Measurements from ENCODE around the gene ROMO1. TPM values are rescaled to one million over a fixed set of nuclear protein-coding genes. Genes with fewer than 3 reads are reported as not detected.
A peak's percentile ranks its signal among the peaks of the same experiment; 100 is the strongest.
"Not testable (repeated sequence)": the region's sequence is repeated elsewhere in the genome, so short reads cannot be mapped to it uniquely, and the experiment has no call there.

ROMO1 gene
- total RNA-seq, 1 donor, result 124 TPM

DNA sequence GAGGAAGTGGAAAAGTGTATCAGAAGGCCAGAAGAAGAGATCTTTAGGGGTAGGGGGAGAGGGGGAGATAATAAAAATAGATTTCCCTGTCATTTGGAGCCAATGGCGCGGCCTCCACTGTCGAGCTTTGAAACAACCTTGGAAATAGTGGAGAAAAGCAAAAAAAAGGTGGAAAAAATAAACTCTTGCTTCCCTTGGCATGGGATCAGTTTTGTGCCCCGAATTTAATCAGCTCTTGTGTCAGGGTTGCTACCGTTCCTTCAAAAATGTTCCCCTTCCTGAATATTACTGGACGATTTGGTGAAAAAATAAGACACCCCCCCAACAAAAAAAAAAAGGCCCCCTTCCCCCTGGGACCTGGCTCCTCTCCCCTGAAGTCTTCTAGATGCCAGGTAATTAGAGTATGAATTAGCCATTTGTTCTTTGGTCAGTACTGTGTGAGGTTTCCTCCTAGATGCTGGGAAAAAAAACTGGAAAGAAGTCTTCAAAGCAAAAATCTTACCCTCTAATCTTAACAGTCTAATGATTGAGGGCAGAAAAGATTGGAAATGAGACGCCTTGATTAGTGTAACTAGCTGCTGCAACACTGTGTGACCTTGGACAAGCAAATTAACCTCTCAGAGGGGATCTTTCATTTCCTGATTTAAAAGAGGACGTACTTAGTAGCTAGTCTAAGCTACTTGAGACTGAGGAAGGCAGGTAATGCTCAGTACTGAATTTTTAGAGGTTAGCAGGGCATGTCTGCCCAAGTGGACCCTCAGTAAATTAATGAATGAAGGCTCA, 43.7 kb downstream of the ROMO1 start:
- Histone ChIP-seq H3K9me3 (ENCODE audit: low read depth, low read length) (no peaks in the 10 kb centered on the region), H3K4me2 (ENCODE audit: insufficient read depth, low read length) (peak overlapping the region; percentile 94), H2AFZ (ENCODE audit: low read length) (peak overlapping the region; percentile 18), H4K20me1 (ENCODE audit: insufficient read depth, low read length) (peaks cover 26% of the 10 kb centered on the region), H3K4me3 (ENCODE audit: insufficient read depth, low read length) (peak overlapping the region; percentile 77), H3K27ac (ENCODE audit: low read depth, low read length) (peak overlapping the region; percentile 99), H3K4me1 (ENCODE audit: insufficient read depth, low read length) (peaks cover 36% of the 10 kb centered on the region), H3K79me2 (ENCODE audit: insufficient read depth, low read length) (peaks cover 50% of the 10 kb centered on the region), H3K27me3 (ENCODE audit: insufficient read depth, low read length) (no peaks in the 10 kb centered on the region), H3K36me3 (ENCODE audit: insufficient read depth, low read length) (peaks cover 28% of the 10 kb centered on the region)
- DNase-seq (ENCODE audit: insufficient read length, low spot score, missing footprints), result no peak
- TF ChIP-seq, protein P1, sequence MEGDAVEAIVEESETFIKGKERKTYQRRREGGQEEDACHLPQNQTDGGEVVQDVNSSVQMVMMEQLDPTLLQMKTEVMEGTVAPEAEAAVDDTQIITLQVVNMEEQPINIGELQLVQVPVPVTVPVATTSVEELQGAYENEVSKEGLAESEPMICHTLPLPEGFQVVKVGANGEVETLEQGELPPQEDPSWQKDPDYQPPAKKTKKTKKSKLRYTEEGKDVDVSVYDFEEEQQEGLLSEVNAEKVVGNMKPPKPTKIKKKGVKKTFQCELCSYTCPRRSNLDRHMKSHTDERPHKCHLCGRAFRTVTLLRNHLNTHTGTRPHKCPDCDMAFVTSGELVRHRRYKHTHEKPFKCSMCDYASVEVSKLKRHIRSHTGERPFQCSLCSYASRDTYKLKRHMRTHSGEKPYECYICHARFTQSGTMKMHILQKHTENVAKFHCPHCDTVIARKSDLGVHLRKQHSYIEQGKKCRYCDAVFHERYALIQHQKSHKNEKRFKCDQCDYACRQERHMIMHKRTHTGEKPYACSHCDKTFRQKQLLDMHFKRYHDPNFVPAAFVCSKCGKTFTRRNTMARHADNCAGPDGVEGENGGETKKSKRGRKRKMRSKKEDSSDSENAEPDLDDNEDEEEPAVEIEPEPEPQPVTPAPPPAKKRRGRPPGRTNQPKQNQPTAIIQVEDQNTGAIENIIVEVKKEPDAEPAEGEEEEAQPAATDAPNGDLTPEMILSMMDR (IDR thresholded peaks at IDR 0.05; ENCODE audit: extremely low read depth, low read depth, low read length), result no peak

DNA sequence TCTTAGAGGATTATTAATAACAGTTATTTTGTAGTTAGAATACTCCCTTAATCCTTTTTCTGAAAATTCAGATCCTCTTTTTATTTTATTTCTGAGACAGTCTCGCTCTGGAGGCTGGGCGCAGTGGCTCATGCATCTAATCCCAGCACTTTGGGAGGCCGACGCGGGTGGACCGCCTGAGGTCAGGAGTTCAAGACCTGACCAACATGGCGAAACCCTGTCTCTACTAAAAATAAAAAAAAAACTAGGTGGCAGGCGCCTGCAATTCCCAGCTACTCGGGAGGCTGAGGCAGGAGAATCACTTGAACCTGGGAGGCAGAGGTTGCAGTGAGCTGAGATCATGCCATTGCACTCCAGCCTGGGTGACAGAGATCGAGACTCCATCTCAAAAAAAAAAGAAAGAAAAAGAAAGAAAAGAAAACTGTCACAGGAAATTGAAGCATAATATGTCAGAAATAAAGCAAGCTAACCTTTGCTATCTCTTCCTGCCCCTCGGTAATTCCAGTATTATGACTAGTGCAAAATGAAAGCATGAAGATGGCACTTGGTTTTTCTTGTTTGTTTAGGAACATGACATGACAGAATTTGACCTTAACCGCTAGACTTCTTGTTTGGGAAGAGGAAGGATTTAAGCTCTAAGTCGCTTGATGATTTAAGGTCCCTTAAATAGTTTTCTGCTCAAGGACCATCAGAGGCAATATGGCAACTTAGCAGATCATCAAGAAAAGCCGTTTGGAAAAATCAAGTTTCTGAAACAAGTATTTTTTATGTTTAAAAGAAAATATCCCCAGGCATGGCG, 44.7 kb downstream of the ROMO1 start:
- no peak for DNase-seq (ENCODE audit: insufficient read length, low spot score, missing footprints)
- Histone ChIP-seq H3K9me3 (ENCODE audit: low read depth, low read length) (no peaks in the 10 kb centered on the region), H3K4me1 (ENCODE audit: insufficient read depth, low read length) (peaks cover 31% of the 10 kb centered on the region), H3K4me2 (ENCODE audit: insufficient read depth, low read length) (peak overlapping the region; percentile 94), H3K27me3 (ENCODE audit: insufficient read depth, low read length) (no peaks in the 10 kb centered on the region), H4K20me1 (ENCODE audit: insufficient read depth, low read length) (peaks cover 17% of the 10 kb centered on the region), H3K4me3 (ENCODE audit: insufficient read depth, low read length) (peak overlapping the region; percentile 38), H3K27ac (ENCODE audit: low read depth, low read length) (peak overlapping the region; percentile 99), H3K36me3 (ENCODE audit: insufficient read depth, low read length) (peaks cover 18% of the 10 kb centered on the region), H2AFZ (ENCODE audit: low read length) (peak overlapping the region; percentile 75), H3K79me2 (ENCODE audit: insufficient read depth, low read length) (peaks cover 40% of the 10 kb centered on the region)
- TF ChIP-seq, protein P1 (IDR thresholded peaks at IDR 0.05; ENCODE audit: extremely low read depth, low read depth, low read length), result no peak

DNA sequence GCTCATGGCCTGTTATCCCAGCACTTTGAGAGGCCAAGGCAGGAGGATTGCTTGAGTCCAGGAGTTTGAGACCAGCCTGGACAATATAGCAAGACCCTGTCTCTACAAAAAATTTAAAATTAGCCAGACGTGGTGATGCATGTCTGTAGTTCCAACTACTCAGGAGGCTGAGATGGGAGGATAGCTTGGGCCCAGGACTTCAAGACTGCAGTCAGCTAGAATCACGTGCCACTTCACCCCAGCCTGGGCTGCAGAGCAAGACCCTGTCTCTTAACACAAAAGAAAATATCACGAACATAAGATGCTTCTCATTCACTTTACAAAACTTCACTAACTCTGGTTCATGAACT, 45.3 kb downstream of the ROMO1 start:
- not testable (repeated sequence) for DNase-seq (ENCODE audit: insufficient read length, low spot score, missing footprints); H3K4me3 ChIP-seq (ENCODE audit: insufficient read depth, low read length); H3K9me3 ChIP-seq (ENCODE audit: low read depth, low read length); H3K27me3 ChIP-seq (ENCODE audit: insufficient read depth, low read length); H3K4me2 ChIP-seq (ENCODE audit: insufficient read depth, low read length)
- Histone ChIP-seq H3K79me2 (ENCODE audit: insufficient read depth, low read length) (peaks cover 35% of the 10 kb centered on the region), H3K4me1 (ENCODE audit: insufficient read depth, low read length) (peaks cover 25% of the 10 kb centered on the region), H3K36me3 (ENCODE audit: insufficient read depth, low read length) (peaks cover 12% of the 10 kb centered on the region), H2AFZ (ENCODE audit: low read length) (peak overlapping the region; percentile 9), H4K20me1 (ENCODE audit: insufficient read depth, low read length) (peaks cover 11% of the 10 kb centered on the region), H3K27ac (ENCODE audit: low read depth, low read length) (peak overlapping the region; percentile 99)

Other genes starting within 250 kb of the ROMO1 start
- 23.3 and 23.5 TPM in 2 replicates for gene CEP250, start 243.8 kb upstream of the ROMO1 start, total RNA-seq
- not detected in 2 replicates for gene C20orf173, start 169.8 kb upstream of the ROMO1 start, total RNA-seq
- 475 and 538 TPM in 2 replicates for gene ERGIC3, start 157.3 kb upstream of the ROMO1 start, total RNA-seq
- gene SPAG4, start 83.6 kb upstream of the ROMO1 start, total RNA-seq, result 3.2 and 4.0 TPM in 2 replicates
- 165 and 166 TPM in 2 replicates for gene CPNE1, start 34.5 kb upstream of the ROMO1 start, total RNA-seq
- gene RBM12, start 34.5 kb upstream of the ROMO1 start, total RNA-seq, result 57.8 and 62.6 TPM in 2 replicates
- 21.7 and 29.5 TPM in 2 replicates for gene NFS1, start 53 bp upstream of the ROMO1 start, total RNA-seq
- gene RBM39, start 42.9 kb downstream of the ROMO1 start, total RNA-seq, result 274 and 300 TPM in 2 replicates
- 34.8 and 39.1 TPM in 2 replicates for gene PHF20, start 72.6 kb downstream of the ROMO1 start, total RNA-seq

Data from osteoblast (primary cell).